SH-SY5Y (cell line): ENCODE data around the gene TFPI.
A peak's percentile ranks its signal among the peaks of the same experiment; 100 is the strongest.

Source experiments
- GATA2 ChIP-seq: IDR thresholded peaks from 2 replicates; pipeline ENCODE4 v1.6.1; 2011; ENCODE audit warnings: mild to moderate bottlenecking, low read depth, low read length
- GATA3 ChIP-seq: IDR thresholded peaks from 2 replicates; pipeline ENCODE4 v1.6.1; 2011; ENCODE audit warnings: low read depth, mild to moderate bottlenecking, low read length, moderate library complexity

TFPI gene

GRCh38 chr2:187569042-187569441, 14.8 kb upstream of the TFPI start:
- TF ChIP-seq GATA2: no peak
- TF ChIP-seq GATA3: no peak

GRCh38 chr2:187567126-187567525, 12.9 kb upstream of the TFPI start:
- no peak for TF ChIP-seq GATA3
- TF ChIP-seq GATA2: no peak

DNA sequence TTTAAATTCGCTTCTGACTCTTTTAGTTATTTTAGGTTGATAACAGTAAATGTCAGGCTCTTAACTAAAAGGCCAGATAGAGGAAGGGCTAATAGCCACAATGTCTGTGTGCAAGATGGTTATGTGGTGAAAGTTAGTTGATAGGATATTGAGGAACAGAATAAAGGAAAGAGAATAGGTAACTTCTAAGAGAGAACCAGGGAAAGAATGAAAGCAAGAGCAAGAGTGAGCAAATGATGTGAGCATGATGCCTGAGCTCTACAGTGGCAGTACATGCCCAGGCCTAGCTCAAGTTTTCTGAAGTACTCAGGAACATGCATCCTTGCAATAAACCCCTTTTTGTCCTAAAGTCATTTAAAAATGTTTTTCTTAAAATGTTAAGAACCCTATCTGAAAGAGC, 12.5 kb upstream of the TFPI start:
- TF ChIP-seq GATA3 (no peak), GATA2 (no peak)

GRCh38 chr2:187566266-187566665, 12.0 kb upstream of the TFPI start:
- TF ChIP-seq GATA3 (no peak), GATA2 (no peak)

- TF ChIP-seq GATA3 (no peak), GATA2 (no peak)
Measured at GRCh38 chr2:187554704-187555082, 458 bp upstream of the TFPI start.

DNA sequence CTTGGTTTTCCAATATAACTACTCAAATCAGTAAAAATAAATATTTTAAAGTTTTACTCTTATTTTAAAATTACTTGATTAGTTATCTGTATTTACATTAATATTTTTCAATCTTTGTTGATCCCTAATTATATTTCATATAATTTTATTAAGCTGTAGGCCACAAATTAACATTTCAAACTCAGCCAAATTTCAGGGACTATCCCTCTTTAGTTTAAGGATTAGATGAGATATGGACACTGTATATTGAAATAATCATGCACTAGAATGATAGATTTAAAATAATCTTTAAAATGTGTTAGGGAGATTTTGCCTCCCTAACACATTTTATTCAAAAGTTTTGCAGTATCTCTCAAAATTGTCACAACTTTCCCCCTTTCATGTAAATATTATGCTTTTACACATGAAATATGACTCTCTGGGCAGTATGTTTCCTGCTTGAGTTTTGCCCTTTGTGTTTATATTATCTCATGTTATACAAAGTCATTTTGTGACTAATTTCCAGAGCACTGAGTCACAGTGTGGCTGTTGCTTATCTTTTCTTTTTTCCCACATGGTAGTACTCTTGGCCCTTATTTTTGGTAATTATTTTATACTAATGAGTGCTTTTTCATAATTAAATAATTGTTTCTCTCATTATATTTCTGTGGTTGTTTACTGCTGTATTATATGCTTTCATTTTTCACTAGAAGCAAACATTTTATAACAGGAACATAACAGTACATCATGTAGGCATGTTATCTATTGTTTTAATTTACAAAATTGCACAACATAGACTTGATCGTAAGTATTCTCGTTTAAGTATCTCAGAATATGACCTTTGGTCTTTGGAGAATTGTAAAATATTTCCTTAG, 1.2 kb downstream of the TFPI start:
- TF ChIP-seq GATA2: no peak
- no peak for TF ChIP-seq GATA3

DNA sequence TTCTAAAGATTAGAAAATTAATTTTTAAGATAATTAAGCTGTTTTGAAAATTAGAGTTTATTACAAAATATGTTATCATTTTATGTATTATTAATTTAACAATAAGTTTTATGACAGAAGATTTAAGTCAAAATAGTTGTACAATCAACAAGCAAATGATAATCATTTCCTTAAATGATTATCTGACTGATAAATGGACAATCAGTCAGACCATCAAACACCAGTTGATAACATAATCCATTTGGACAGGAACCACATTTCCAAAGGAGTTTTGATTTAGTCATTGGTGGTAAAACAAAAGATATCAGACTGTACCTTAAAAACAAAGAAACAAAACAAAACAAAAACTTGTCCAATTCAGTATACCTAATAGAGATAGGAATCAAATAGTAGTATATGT, 1.9 kb downstream of the TFPI start:
- TF ChIP-seq GATA2 (no peak), GATA3 (0 out of 2 replicates have a peak, but pooled peaks have one; percentile 12)

DNA sequence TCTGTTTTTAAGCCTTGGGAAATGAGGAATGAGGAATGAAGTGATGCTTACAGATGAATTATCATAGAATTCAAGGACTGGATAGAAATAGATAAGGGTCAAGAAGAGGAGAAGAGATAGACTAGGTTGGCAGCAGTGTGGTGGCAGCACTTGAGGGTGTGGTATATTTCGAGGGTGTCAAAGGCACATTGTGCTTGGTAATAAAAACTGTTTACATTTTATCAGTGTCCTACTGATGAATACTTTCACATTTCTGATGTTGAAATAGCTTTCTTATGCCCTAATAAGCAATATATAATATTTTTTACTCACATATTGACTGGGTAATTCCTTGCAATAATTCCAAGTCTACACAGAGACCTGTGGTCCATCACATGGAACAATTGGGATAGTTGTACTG, 3.4 kb downstream of the TFPI start:
- TF ChIP-seq GATA2 (no peak), GATA3 (no peak)

DNA sequence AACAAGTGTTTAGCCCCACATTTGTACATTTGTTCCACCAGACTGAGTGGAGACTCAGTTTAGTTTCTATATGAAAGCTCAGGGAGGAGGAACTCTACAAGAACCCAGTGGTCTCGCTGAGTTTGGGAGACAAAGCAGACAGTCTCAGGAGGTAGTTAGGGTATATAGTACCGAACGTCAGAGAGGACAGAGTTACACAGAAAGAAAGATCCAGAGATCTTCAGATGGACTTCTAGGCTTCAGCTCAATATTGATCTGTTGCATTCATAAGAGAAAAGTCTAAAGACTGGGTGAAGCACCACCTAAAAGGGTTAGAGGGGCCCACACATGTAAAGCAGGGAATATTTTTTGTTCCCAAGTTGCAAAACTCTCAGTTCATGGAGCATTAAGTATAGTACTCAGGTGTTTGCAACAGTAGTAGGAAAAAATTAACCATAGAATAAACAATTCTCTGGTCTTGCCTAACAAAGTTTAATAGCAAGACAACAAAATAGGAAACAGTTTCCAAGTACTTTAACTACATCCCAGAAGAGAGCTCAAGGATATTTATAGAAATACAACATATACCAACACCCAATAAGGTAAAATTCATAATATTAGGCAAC, 4.2 kb downstream of the TFPI start:
- TF ChIP-seq GATA2: no peak
- TF ChIP-seq GATA3: no peak

DNA sequence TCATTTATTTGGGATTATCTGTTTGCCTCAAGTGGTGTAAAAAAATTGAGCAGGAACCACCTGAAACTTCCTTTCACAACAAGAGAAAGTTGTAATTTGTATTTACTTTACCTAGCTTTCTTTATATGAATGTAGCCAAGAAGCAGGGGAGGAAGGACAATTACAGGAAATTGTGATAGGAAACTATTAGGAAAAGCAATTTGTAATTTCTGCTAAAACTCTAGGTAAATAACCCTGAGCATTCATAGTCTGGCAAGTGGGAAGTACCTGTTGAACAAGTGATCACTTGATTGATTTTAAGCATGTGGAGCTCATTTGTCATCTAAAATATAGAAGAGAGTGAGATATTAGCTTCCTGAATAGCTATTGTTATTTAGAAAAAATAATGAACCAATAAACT, 5.0 kb downstream of the TFPI start:
- TF ChIP-seq GATA2: no peak
- no peak for TF ChIP-seq GATA3

GRCh38 chr2:187548656-187549055, 5.6 kb downstream of the TFPI start:
- TF ChIP-seq GATA3: no peak
- no peak for TF ChIP-seq GATA2

GRCh38 chr2:187547353-187547979, 6.8 kb downstream of the TFPI start:
- TF ChIP-seq GATA3 (no peak), GATA2 (no peak)

GRCh38 chr2:187546762-187547333, 7.4 kb downstream of the TFPI start:
- TF ChIP-seq GATA3 (no peak), GATA2 (no peak)

DNA sequence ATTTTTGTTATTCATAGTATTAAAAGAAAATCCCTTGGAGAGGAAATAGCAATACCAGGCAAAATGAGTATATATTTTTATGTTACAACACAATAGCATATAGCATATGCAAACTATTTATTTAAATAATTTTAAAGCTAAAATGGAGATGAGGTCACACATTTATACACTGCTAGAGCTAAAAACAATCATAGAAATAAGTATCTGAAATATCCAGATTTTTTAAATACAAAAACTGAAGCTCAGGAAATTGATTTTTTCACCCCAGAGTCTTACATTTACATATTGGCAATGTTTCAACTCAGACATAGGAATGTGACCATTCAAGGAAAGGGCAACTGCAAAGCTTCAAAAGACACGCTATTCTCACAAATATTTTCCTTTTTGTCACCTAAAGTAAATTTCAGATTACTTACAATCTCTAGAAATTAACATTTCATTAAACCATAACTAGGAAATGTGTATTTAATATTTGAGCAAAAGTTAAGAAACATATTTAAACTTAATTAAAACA, 8.9 kb downstream of the TFPI start:
- TF ChIP-seq GATA3: no peak

DNA sequence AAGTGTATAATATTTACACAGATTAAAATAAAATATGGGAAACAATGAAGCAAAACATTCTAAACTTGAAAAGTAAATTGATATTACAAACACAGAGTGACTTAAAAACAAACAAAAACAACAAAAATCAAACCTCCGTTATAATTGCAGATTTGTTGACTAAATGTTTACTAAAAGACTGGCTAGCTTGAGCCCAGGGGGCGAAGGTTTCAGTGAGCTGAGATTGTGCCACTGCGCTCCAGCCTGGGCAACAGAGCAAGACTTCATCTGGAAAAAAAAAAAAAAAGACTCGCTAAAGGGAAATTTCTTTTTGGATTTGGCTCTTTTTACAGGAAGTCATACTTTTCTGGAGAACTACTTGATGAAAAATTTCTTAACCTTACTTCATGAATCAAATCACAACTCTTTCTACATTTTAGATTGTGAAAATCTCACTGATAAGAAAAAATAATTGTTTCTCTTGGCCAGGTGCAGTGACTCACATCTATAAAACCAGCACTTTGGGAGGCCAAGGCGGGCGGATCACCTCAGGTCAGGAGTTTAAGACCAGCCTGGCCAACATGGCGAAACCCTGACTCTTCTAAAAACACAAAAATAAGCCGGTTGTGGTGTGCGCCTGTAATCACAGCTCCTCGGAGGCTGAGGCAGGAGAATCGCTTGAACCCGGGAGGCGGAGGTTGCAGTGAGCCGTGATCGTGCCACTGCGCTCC, 9.7 kb downstream of the TFPI start:
- no peak for TF ChIP-seq GATA3
- no peak for TF ChIP-seq GATA2
